ENCODE data around the gene KCNQ2.

Gene KCNQ2

GRCh38 chr20:63451821-63452220 lies 20.6 kb downstream of the KCNQ2 start:
- no peak for DNase-seq

- no peak for DNase-seq
Measured at GRCh38 chr20:63449796-63450730, 22.4 kb downstream of the KCNQ2 start.

- no peak for DNase-seq
Measured at GRCh38 chr20:63449025-63449424, 23.4 kb downstream of the KCNQ2 start.

DNA sequence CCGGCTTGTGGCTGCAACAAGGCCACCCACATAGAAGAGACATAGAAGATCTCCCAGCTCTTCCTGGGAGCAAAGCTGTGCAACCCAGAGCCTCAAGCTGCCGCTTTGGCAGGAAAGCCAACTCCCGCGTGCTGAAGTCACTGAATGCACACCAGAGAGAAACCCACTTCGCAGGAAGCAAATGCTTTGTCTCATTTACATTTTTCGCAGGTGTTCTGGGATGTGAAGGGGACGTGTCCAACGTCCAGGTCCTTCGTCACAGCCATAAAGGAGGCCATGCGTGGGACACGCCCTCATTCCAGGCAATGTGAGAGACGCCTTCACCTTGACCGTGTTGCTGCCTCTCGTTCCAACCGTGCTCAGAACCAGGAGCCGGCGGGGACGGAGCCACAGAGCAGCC lies 24.4 kb downstream of the KCNQ2 start:
- DNase-seq, result no peak

GRCh38 chr20:63447320-63447719 lies 25.1 kb downstream of the KCNQ2 start:
- DNase-seq, result no peak

DNA sequence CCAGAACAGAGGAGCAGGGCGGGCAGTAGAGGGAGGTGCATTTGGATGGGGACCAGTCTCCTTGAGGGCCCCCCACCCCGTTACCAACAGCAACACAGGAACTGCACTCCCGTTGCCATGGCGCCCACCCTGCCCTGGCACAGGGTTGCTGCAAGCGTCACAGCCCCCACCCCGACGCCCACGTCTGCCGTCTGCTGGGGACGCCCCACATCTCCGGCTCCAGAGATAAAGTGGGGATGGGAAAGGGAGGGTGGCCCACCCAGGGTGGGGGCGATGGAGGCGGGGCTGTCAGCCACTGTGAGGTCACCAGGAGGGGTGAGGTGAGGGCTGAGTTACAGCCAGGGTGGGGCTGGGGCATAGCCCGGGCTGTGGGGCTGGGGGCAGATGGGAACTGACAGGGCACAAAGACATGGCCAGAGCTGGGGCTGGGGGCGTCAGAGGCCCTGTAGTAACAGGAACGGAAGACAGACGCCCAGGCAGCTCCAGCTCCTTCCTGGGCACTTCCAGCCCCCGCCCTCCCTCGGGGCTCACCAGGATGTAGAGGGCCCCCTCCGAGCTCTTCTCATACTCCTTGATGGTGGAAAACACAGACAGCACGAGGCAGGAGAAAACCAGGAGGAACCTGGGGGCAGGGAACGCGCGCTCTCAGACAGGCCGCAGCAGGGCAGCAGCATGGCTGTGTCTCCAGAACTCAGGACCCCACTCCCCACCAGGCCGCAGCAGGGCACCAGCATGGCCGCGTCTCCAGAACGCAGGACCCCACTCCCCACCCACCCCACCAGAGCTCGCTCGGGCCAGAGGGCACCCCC lies 26.0 kb downstream of the KCNQ2 start:
- DNase-seq, result no peak

DNA sequence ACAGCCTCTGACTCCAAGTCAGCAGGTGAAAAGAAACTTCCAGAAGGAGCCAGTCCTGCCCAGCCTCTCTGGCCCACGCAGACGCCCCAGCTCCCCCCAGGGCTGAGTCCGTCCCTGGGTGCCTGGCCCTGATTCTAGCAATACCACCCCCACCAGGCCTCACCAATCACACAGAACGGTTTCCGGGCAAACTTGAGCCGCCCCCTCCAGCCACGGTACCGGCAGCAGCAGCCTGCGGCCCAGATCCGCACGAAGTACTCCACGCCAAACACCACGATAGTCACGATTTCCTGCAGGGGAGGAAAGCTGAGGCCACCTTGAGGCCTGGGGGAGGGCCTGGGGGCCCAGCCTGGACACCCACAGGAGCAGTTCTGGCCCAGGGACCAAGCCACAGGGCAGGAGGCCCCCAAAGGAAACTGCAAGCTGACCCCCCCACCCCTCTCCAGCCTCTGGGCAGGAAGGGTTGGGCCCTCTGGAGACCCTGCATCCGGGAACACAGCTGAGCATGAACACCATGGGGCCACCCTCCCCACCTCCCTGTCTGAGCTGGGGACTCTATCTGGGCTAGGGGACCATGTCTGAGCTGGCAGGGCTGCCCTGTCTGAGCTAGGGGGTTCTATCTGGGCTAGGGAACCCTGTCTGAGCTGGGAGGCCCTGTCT lies 27.2 kb downstream of the KCNQ2 start:
- DNase-seq, result no peak

DNA sequence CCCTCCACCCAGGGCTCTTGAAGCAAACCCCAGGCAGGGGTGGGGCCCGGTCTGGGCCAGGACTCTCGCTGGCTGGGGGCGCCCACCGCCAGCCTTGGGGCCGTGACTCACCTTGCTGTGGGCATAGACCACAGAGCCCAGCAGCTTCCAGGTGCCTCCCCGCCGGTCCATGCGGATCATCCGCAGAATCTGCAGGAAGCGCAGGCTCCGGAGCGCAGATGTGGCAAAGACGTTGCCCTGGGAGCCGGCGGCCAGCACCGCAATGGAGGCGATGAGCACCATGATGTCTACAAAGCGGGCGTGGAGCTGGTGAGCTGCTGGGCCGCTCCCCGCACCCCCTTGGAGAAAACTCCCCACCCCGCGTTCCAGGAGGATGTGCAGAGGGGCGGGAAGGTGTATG lies 27.9 kb downstream of the KCNQ2 start:
- no peak for DNase-seq

DNA sequence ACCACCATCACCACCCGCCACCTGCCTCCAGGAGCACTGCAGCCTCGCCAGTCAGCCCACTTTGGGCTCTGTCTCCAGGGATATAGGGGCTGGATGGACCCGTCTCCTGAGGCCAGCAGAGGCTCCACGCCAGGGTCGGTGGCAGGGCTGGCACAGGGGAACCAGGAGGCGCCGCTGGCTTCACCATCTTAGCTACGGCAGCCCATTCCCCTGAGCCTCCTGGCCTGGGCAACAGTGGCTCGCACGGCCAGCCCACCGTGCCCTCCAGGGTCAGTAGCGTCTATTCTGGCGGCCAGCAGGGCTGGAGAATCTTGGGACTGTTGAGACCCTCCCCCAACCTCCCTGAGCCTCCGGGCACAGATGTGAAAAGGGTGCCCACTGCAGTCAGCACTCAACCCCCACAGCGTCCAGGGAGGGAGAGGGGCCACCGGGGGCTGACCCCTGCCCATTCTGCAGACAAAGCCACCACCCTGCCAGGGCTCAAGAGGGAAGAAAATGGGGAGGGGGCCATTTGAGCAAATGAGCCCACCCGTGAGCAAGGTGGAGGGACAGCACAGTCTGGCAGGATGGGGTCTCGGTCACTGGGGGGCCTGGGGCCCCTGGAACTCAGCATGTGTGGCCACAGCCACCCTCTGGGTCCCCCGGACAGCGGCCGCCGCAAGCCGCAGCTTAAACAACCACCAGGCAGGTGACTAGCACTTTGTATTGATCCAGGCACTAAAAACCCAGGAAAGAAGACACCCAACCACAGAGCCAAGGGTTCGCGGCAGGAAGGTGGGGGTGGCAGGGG lies 28.7 kb downstream of the KCNQ2 start:
- DNase-seq, result no peak

DNA sequence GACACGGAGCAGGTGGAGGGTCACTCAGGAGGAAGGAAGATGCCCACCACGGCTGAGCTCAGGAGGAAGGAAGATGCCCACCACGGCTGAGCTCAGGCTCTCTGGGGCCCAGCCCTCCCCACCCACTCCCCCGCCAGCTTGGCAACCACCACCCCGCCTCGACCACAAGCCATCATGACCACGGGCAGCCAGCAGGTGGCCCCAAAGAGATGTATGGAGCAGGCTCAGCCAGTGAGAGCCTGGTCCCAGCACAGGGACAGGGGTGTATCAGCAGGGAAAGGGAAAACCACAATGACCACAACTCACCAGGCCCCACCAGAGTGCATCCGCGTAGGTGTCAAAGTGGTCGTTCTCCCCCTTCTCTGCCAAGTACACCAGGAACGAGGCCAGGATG lies 30.4 kb downstream of the KCNQ2 start:
- DNase-seq, result no peak

- no peak for DNase-seq
Measured at GRCh38 chr20:63441136-63442099, 31.0 kb downstream of the KCNQ2 start.

- DNase-seq, result no peak
Measured at GRCh38 chr20:63440366-63440955, 32.0 kb downstream of the KCNQ2 start.

DNA sequence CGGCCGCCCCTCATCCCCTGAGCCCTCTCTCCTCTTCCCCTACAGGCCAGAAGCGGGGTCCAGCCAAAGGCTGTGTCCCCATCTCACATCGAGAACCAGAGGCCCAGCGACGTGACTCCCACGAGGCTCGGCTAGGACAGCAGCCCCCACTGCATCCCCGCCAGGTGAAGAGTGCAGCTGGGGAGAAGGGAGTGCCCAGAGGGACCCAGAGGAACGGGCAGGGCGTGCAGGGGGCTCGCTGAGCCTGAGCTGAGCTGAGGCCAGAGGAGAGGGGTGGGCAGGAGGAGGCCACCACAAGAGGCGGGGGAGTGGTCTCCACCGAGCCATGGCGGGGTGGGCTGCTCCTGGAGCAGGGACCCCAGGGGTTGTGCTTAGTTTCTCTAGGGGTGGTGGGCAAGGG lies 32.6 kb downstream of the KCNQ2 start:
- no peak for DNase-seq

DNA sequence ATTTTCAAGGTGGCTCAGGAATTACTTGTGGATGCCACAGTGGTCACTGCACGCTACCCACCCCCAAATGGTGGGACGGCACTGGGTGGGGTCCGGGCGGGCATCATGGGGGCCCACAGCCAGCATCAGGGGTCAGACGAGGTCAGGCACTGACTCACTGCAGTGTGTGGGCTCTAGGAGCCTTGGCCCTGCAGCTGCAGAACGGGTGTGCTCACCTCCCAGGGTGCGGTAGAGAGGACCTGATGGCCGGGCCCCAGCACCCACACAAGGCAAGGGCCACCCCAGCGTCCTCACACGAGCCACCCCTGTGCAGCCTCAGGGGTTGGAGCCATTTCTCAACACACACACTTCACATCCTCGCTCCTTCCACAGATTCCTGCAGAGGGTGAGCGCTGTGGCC lies 34.3 kb downstream of the KCNQ2 start:
- DNase-seq, result no peak

GRCh38 chr20:63435552-63435951 lies 36.9 kb downstream of the KCNQ2 start:
- DNase-seq, result no peak

DNA sequence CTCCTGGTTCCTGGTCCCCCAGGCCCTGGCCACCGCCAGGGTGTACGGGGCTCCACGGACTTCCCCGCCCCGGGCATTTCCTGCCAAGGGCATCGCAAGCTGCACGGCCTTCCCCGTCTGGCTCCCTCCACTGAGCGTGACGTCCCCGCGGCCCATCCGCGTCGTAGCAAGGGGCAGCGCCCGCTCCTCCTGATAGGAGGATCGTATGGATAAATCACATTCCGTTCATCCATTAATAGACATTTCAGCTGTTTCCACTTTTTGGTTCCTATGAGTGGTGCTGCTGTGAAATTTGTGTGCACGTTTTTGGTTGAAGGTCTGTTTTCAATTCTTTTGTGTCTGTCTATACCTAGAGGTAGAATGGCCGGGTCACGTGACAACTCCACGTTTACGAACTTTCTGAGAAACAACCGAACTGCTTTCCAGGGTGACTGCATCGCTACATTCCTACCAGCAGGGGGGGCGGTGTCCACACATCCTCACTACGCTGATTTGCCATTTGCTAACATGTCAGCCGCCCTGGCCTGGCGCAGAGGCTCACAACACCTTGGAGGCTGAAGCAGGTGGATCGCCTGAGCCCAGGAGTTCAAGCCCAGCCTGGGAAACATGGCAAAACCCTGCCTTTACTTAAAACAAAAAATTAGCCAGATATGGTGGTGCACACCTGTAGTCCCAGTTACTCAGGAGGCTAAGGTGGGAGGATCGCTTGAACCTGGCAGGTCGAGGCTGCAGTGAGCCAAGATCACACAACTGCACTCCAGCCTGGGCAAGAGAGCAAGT lies 37.7 kb downstream of the KCNQ2 start:
- no peak for DNase-seq

- DNase-seq, result no peak
Measured at GRCh38 chr20:63433756-63434531, 38.5 kb downstream of the KCNQ2 start.

DNA sequence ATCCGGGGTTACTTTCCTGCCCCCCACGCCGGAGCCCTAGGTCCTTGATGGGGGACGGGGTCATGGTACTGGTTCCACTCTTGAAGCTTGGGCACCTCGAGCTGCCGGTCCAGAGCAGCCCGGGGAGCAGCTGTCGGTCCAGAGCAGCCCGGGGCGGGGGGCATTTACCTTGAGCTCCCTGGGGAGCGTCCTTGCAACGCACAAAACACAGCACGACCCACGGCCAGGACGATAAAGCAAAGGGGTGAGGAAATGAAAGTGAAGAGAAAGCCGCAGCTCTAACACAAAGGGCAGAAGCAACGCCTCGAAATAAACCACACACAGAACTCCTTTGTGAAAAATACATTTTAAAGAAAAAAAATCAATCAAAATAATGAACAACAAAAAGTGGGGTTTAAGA lies 39.1 kb downstream of the KCNQ2 start:
- no peak for DNase-seq

DNA sequence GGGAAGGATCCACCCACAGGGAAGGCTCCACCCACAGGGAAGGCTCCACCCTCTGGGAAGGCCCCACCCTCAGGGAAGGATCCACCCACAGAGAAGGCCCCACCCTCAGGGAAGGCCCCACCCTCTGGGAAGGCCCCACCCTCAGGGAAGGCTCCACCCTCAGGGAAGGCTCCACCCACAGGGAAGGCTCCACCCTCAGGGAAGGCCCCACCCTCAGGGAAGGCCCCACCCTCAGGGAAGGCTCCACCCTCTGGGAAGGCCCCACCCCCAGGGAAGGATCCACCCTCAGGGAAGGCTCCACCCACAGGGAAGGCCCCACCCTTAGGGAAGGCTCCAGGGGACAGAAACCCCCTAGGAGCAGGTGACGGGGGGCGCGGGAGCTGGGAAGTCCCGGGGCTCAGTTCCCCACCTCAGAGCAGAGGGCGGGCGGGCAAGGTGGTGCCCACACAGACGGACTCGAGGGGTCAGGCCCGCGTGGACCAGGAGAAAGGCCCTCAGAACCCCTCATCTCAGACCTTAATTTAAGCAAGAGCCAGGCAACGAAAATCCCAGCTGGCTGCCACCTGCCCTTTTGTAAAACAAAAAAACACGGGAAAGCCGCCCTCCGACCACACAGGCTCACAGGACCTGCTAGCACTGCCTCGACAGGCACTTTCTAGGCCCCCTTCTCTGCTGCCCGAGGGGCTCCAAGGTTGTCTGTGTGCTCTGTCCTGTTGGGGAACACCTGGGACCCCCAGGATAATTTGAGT lies 39.7 kb downstream of the KCNQ2 start:
- DNase-seq, result no peak
